GM12872 (cell line): ENCODE measurements around the gene NFIB.

Source experiments
- CTCF ChIP-seq: IDR thresholded peaks from 3 replicates; pipeline ENCODE4 v1.5.1; 2011; ENCODE audit warnings: low read depth, mild to moderate bottlenecking, low read length, moderate library complexity; ENCODE audit not compliant: insufficient read depth

NFIB gene

GRCh38 chr9:14209399-14210345, 104.3 kb downstream of the NFIB start:
- no peak for TF ChIP-seq CTCF

GRCh38 chr9:14207352-14207995, 106.5 kb downstream of the NFIB start:
- no peak for TF ChIP-seq CTCF

GRCh38 chr9:14205463-14205862, 108.5 kb downstream of the NFIB start:
- TF ChIP-seq CTCF: no peak

- TF ChIP-seq CTCF: no peak
These were observed 110.4 kb downstream of the NFIB start for GRCh38 chr9:14203356-14204056.

GRCh38 chr9:14198841-14199455, 115.0 kb downstream of the NFIB start:
- no peak for TF ChIP-seq CTCF

- TF ChIP-seq CTCF: no peak
These were observed 115.7 kb downstream of the NFIB start for GRCh38 chr9:14198047-14198840.
